Measurements from ENCODE around the gene ZBTB16.

ZBTB16 gene

GRCh38 chr11:114269498-114269897, 210.0 kb downstream of the ZBTB16 start:
- in situ Hi-C loops (cut with MboI; ENCODE audit: low sequenced_read_pairs), result loop anchor here (10.0 to 25.0 kb wide), 3 partner anchors 275 to 957 kb away; partner anchors contain the start of gene TTC12

- in situ Hi-C loops (cut with MboI; ENCODE audit: low sequenced_read_pairs), result loop anchor here (25.0 kb wide), 1 partner anchor 958 kb away; the partner anchor contains the start of gene TTC12
Measured at GRCh38 chr11:114270531-114271270, 211.2 kb downstream of the ZBTB16 start.

GRCh38 chr11:114271316-114271715, 211.8 kb downstream of the ZBTB16 start:
- in situ Hi-C loops (cut with MboI; ENCODE audit: low sequenced_read_pairs), result loop anchor here (25.0 kb wide), 1 partner anchor 959 kb away; the partner anchor contains the start of gene TTC12

GRCh38 chr11:114272311-114272710, 212.8 kb downstream of the ZBTB16 start:
- in situ Hi-C loops (cut with MboI; ENCODE audit: low sequenced_read_pairs), result loop anchor here (25.0 kb wide), 1 partner anchor 960 kb away; the partner anchor contains the start of gene TTC12

- in situ Hi-C loops (cut with MboI; ENCODE audit: low sequenced_read_pairs), result loop anchor here (25.0 kb wide), 1 partner anchor 961 kb away; the partner anchor contains the start of gene TTC12
Measured at GRCh38 chr11:114273071-114273470, 213.6 kb downstream of the ZBTB16 start.

- in situ Hi-C loops (cut with MboI; ENCODE audit: low sequenced_read_pairs), result loop anchor here (25.0 kb wide), 1 partner anchor 962 kb away; the partner anchor contains the start of gene TTC12
Measured at GRCh38 chr11:114273890-114274635, 214.6 kb downstream of the ZBTB16 start.

- in situ Hi-C loops (cut with MboI; ENCODE audit: low sequenced_read_pairs), result loop anchor here (25.0 kb wide), 1 partner anchor 962 kb away; the partner anchor contains the start of gene TTC12
Measured at GRCh38 chr11:114274637-114275036, 215.1 kb downstream of the ZBTB16 start.

GRCh38 chr11:114275280-114275679, 215.8 kb downstream of the ZBTB16 start:
- in situ Hi-C loops (cut with MboI; ENCODE audit: low sequenced_read_pairs), result no loop called here

GRCh38 chr11:114276077-114276476, 216.6 kb downstream of the ZBTB16 start:
- in situ Hi-C loops (cut with MboI; ENCODE audit: low sequenced_read_pairs), result no loop called here

- in situ Hi-C loops (cut with MboI; ENCODE audit: low sequenced_read_pairs), result no loop called here
Measured at GRCh38 chr11:114277637-114278341, 218.3 kb downstream of the ZBTB16 start.

GRCh38 chr11:114278342-114279065, 219.0 kb downstream of the ZBTB16 start:
- in situ Hi-C loops (cut with MboI; ENCODE audit: low sequenced_read_pairs), result no loop called here

GRCh38 chr11:114279792-114280546, 220.5 kb downstream of the ZBTB16 start:
- in situ Hi-C loops (cut with MboI; ENCODE audit: low sequenced_read_pairs), result no loop called here

GRCh38 chr11:114280696-114281095, 221.2 kb downstream of the ZBTB16 start:
- in situ Hi-C loops (cut with MboI; ENCODE audit: low sequenced_read_pairs), result no loop called here

- in situ Hi-C loops (cut with MboI; ENCODE audit: low sequenced_read_pairs), result no loop called here
Measured at GRCh38 chr11:114281388-114281956, 222.0 kb downstream of the ZBTB16 start.

- in situ Hi-C loops (cut with MboI; ENCODE audit: low sequenced_read_pairs), result no loop called here
Measured at GRCh38 chr11:114282488-114282887, 223.0 kb downstream of the ZBTB16 start.

GRCh38 chr11:114283422-114283821, 223.9 kb downstream of the ZBTB16 start:
- in situ Hi-C loops (cut with MboI; ENCODE audit: low sequenced_read_pairs), result no loop called here

- in situ Hi-C loops (cut with MboI; ENCODE audit: low sequenced_read_pairs), result no loop called here
Measured at GRCh38 chr11:114284021-114284420, 224.5 kb downstream of the ZBTB16 start.

- in situ Hi-C loops (cut with MboI; ENCODE audit: low sequenced_read_pairs), result no loop called here
Measured at GRCh38 chr11:114284914-114285313, 225.4 kb downstream of the ZBTB16 start.

- in situ Hi-C loops (cut with MboI; ENCODE audit: low sequenced_read_pairs), result no loop called here
Measured at GRCh38 chr11:114285599-114285998, 226.1 kb downstream of the ZBTB16 start.
